ENCODE results near the gene PTPRG.

DNA sequence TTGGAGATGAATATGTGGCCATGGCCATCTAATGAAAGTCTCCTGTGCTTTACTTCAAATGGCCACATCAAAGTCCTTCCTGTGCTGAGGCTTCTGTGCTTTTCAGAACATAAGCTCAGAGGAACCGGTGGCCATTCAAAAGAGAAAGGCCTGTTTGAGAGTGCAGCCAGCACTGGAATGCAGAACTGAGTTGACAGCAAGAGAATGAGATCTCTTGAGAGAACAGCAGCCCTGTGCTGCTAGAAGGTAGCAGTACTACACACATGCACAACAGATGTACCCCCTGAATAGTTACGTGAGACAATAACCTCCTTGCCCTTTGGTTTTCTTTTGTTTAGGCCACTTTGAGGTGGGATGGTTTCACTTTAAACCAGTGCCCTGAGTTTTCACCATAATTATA lies 292.5 kb downstream of the PTPRG start:
- no peak for TF ChIP-seq POLR2AphosphoS5 (IDR thresholded peaks at IDR 0.05; ENCODE audit: low read depth, low read length)
- TF ChIP-seq TAF1 (IDR thresholded peaks at IDR 0.05; ENCODE audit: borderline replicate concordance, insufficient read depth, low read length): no peak
- TF ChIP-seq, protein P1, sequence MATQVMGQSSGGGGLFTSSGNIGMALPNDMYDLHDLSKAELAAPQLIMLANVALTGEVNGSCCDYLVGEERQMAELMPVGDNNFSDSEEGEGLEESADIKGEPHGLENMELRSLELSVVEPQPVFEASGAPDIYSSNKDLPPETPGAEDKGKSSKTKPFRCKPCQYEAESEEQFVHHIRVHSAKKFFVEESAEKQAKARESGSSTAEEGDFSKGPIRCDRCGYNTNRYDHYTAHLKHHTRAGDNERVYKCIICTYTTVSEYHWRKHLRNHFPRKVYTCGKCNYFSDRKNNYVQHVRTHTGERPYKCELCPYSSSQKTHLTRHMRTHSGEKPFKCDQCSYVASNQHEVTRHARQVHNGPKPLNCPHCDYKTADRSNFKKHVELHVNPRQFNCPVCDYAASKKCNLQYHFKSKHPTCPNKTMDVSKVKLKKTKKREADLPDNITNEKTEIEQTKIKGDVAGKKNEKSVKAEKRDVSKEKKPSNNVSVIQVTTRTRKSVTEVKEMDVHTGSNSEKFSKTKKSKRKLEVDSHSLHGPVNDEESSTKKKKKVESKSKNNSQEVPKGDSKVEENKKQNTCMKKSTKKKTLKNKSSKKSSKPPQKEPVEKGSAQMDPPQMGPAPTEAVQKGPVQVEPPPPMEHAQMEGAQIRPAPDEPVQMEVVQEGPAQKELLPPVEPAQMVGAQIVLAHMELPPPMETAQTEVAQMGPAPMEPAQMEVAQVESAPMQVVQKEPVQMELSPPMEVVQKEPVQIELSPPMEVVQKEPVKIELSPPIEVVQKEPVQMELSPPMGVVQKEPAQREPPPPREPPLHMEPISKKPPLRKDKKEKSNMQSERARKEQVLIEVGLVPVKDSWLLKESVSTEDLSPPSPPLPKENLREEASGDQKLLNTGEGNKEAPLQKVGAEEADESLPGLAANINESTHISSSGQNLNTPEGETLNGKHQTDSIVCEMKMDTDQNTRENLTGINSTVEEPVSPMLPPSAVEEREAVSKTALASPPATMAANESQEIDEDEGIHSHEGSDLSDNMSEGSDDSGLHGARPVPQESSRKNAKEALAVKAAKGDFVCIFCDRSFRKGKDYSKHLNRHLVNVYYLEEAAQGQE (IDR thresholded peaks at IDR 0.05; ENCODE audit: insufficient read depth in 1 of 2, low read depth in 2 of 2, low read length in 2 of 2): no peak

Measured in PFSK-1 (cell line).